Neural progenitor cell (in vitro differentiated cells): ENCODE results near the gene VWA3B. TPM values are rescaled to one million over a fixed set of nuclear protein-coding genes. Genes with fewer than 3 reads are reported as not detected.

Source experiments
- DNase-seq: peaks from one replicate; pipeline ENCODE4 v3.0.0-alpha.2; 2016; ENCODE audit warnings: low spot score
- H2AFZ ChIP-seq: fragments of 200-600 bp; sonication (generic); replicated peaks from 2 replicates; pipeline ENCODE4 v1.6.1; 2016; ENCODE audit warnings: antibody characterized with exemption
- H3F3A ChIP-seq: fragments of 200-600 bp; sonication (generic); 2 replicates; pipeline ENCODE4 v1.6.1; 2016; ENCODE audit warnings: antibody characterized with exemption, low read depth
- H3K27ac ChIP-seq: fragments of 200-600 bp; sonication (generic); 2 replicates; pipeline ENCODE4 v1.5.1; 2016; ENCODE audit warnings: mild to moderate bottlenecking
- H3K27me3 ChIP-seq: fragments of 200-600 bp; sonication (generic); 2 replicates; pipeline ENCODE4 v1.6.1; 2016; ENCODE audit warnings: mild to moderate bottlenecking, moderate library complexity
- H3K36me3 ChIP-seq: fragments of 200-600 bp; sonication (generic); 2 replicates; pipeline ENCODE4 v1.5.1; 2016
- H3K4me1 ChIP-seq: fragments of 200-600 bp; sonication (generic); 2 replicates; pipeline ENCODE4 v1.6.1; 2016; ENCODE audit warnings: mixed run types
- H3K4me2 ChIP-seq: fragments of 200-600 bp; sonication (generic); 2 replicates; pipeline ENCODE4 v1.6.1; 2016
- H3K4me3 ChIP-seq: fragments of 200-600 bp; sonication (generic); 2 replicates; pipeline ENCODE4 v1.5.1; 2016
- H3K79me2 ChIP-seq: fragments of 200-600 bp; sonication (generic); 2 replicates; pipeline ENCODE4 v1.6.1; 2016; ENCODE audit warnings: low read depth
- H3K9ac ChIP-seq: fragments of 200-600 bp; sonication (generic); 2 replicates; pipeline ENCODE4 v1.6.1; 2016
- H3K9me3 ChIP-seq: fragments of 200-600 bp; sonication (generic); 2 replicates; pipeline ENCODE4 v1.5.1; 2016; ENCODE audit warnings: low read depth
- H4K20me1 ChIP-seq: fragments of 200-600 bp; sonication (generic); 2 replicates; pipeline ENCODE4 v1.6.1; 2016; ENCODE audit warnings: low read depth
- H3K27ac Mint-ChIP-seq: 3 replicates; pipeline ENCODE4 v1.8.0; 2021; ENCODE audit warnings: mixed read lengths
- H3K27me3 Mint-ChIP-seq: 2 replicates; pipeline ENCODE4 v1.8.0; 2022; ENCODE audit warnings: low read depth, mild to moderate bottlenecking, inconsistent platforms, moderate library complexity, mixed read lengths; ENCODE audit not compliant: insufficient read depth
- H3K36me3 Mint-ChIP-seq: 3 replicates; pipeline ENCODE4 v1.8.0; 2021; ENCODE audit warnings: mixed read lengths
- H3K4me1 Mint-ChIP-seq: 3 replicates; pipeline ENCODE4 v1.8.0; 2021; ENCODE audit warnings: mixed read lengths
- H3K4me3 Mint-ChIP-seq: 3 replicates; pipeline ENCODE4 v1.8.0; 2021; ENCODE audit warnings: mild to moderate bottlenecking, moderate library complexity, mixed read lengths
- H3K9me3 Mint-ChIP-seq: 3 replicates; pipeline ENCODE4 v1.8.0; 2020; ENCODE audit warnings: mixed read lengths
- EZH2 ChIP-seq: fragments of 200-600 bp; sonication (generic); IDR thresholded peaks from 2 replicates; pipeline ENCODE4 v1.6.1; 2017; ENCODE audit warnings: antibody characterized with exemption, mild to moderate bottlenecking, moderate library complexity
- EZH2phosphoT487 ChIP-seq: fragments of 200-600 bp; sonication (generic); IDR thresholded peaks from 2 replicates; pipeline ENCODE4 v1.6.1; 2017; ENCODE audit warnings: antibody characterized with exemption
- total RNA-seq: library from RNA; depleted of rRNA; stranded (reverse); fragments of >200 nt; gene quantifications from 2 replicates; pipeline ENCODE4 v1.2.3, GENCODE V29; 2015; ENCODE audit warnings: low replicate concordance
- TF ChIP-seq, protein P1 (sequence below): fragments of 200-600 bp; sonication (generic); IDR thresholded peaks from 2 replicates; pipeline ENCODE4 v1.5.1; 2017; ENCODE audit warnings: antibody characterized with exemption, mild to moderate bottlenecking

Gene VWA3B
- total RNA-seq, 1 donor from 2014 or later, result not detected

DNA sequence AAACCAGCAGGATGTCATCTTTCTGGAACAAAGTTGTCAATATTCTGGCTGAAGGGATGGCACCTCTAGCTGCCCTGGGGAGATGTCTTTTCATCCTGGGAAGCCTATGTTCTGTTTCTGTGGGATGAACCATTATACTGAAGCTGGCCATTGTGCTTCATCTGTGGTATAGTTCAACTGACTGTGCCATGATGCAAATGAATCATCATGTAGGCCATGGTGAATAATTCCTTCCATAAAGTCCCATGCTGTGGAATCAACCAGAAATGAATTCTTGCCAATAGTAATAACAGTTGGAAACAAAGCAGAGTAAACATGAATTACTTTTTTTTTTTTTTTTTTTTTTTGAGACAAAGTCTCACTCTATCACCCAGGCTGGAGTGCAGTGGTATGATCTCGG lies 195.1 kb downstream of the VWA3B start:
- no peaks in the 10 kb centered on the region for H3K36me3 ChIP-seq
- no peak overlapping the region for H3K4me3 ChIP-seq
- no peak for DNase-seq
- no peaks in the 10 kb centered on the region for H3K9me3 ChIP-seq
- H3K9me3 Mint-ChIP-seq, result peaks cover 5% of the 10 kb centered on the region
- no peaks in the 10 kb centered on the region for H4K20me1 ChIP-seq
- H3K4me1 Mint-ChIP-seq, result peaks cover 37% of the 10 kb centered on the region
- H3K27me3 Mint-ChIP-seq, result peaks cover 2% of the 10 kb centered on the region
- no peaks in the 10 kb centered on the region for H3K79me2 ChIP-seq
- H3K4me2 ChIP-seq, result no peak overlapping the region
- TF ChIP-seq EZH2 (no peak), EZH2phosphoT487 (no peak)
- TF ChIP-seq, protein P1, sequence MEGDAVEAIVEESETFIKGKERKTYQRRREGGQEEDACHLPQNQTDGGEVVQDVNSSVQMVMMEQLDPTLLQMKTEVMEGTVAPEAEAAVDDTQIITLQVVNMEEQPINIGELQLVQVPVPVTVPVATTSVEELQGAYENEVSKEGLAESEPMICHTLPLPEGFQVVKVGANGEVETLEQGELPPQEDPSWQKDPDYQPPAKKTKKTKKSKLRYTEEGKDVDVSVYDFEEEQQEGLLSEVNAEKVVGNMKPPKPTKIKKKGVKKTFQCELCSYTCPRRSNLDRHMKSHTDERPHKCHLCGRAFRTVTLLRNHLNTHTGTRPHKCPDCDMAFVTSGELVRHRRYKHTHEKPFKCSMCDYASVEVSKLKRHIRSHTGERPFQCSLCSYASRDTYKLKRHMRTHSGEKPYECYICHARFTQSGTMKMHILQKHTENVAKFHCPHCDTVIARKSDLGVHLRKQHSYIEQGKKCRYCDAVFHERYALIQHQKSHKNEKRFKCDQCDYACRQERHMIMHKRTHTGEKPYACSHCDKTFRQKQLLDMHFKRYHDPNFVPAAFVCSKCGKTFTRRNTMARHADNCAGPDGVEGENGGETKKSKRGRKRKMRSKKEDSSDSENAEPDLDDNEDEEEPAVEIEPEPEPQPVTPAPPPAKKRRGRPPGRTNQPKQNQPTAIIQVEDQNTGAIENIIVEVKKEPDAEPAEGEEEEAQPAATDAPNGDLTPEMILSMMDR, result no peak
- H3K9ac ChIP-seq, result no peak overlapping the region
- no peak overlapping the region for H2AFZ ChIP-seq
- H3K27ac Mint-ChIP-seq, result no peak overlapping the region
- no peaks in the 10 kb centered on the region for H3K36me3 Mint-ChIP-seq
- peaks cover 10% of the 10 kb centered on the region for H3K4me1 ChIP-seq
- no peaks in the 10 kb centered on the region for H3K27me3 ChIP-seq
- H3K27ac ChIP-seq, result no peak overlapping the region
- H3K4me3 Mint-ChIP-seq, result no peak overlapping the region
- H3F3A ChIP-seq, result no peaks in the 10 kb centered on the region

DNA sequence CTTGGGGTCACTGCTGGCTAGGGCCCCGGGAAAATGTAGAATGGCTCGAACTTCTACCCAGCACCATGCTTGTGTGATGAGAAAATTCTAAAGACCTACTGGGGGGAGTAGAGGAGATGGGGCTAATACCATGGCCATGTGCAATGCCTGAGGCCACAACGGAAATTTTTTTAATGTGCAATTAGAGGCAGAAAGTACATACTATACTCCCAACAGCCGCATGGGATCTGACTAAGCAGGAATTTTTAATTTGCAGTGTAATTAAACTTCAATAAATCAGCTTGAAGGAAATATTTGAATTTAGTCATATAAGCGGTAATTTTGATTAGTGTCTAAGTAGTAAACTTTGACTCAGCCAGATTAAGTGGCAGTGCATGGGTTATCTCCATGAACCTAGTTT lies 206.1 kb downstream of the VWA3B start:
- H3K4me3 ChIP-seq, result no peak overlapping the region
- H3K9me3 Mint-ChIP-seq, result peaks cover 2% of the 10 kb centered on the region
- peaks cover 2% of the 10 kb centered on the region for H3K9me3 ChIP-seq
- H3K4me1 ChIP-seq, result peaks cover 4% of the 10 kb centered on the region
- TF ChIP-seq, protein P1, result no peak
- TF ChIP-seq EZH2phosphoT487 (no peak), EZH2 (no peak)
- H3K4me2 ChIP-seq, result no peak overlapping the region
- no peak for DNase-seq
- no peaks in the 10 kb centered on the region for H3K27me3 ChIP-seq
- H3K27ac ChIP-seq, result no peak overlapping the region
- H3K27me3 Mint-ChIP-seq, result peaks cover 2% of the 10 kb centered on the region
- no peaks in the 10 kb centered on the region for H3K79me2 ChIP-seq
- H3F3A ChIP-seq, result no peaks in the 10 kb centered on the region
- H3K9ac ChIP-seq, result no peak overlapping the region
- H3K27ac Mint-ChIP-seq, result no peak overlapping the region
- peaks cover 9% of the 10 kb centered on the region for H3K4me1 Mint-ChIP-seq
- H3K4me3 Mint-ChIP-seq, result no peak overlapping the region
- H3K36me3 ChIP-seq, result no peaks in the 10 kb centered on the region
- no peaks in the 10 kb centered on the region for H4K20me1 ChIP-seq
- H3K36me3 Mint-ChIP-seq, result no peaks in the 10 kb centered on the region
- no peak overlapping the region for H2AFZ ChIP-seq

DNA sequence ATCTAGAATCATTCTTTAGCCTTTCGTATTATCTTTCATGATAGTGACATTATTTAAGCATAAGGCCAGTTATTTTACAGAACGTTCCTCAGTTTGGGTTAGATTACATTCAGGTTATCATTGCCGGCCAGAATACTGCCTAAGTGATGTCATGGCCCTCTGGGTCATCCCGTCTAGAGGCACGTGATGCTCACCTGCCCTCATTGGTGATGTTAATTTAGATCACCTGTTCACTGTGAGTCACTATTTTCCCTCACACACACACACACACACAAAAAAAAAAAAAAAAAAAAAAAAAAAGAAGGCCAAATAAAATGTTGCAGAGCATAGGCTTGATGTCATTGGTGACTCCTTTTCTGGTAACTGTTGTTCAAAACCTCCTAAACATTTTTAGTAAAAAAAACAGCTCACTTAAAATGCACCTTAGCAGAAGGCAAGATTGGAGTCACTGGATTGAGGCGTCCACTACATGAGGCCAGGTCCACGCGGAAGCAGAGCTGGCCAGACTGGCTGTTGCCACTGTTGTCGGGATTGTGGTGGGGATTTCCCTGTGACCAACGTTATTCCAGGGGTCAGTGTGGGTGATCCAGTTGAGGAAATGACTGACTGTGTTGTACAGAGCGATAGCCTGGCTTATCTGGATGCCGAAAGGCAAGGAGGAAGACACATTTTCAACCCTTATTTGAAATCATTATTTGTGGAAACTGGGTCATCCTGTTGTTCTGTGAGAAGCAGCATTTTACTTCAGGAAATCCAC lies 207.1 kb downstream of the VWA3B start:
- H3K4me1 Mint-ChIP-seq, result peaks cover 18% of the 10 kb centered on the region
- Histone ChIP-seq H3K4me2 (no peak overlapping the region), H3K9ac (no peak overlapping the region)

More for the DNA sequence above, 207.1 kb downstream of the VWA3B start:
- Histone ChIP-seq H3K4me3 (no peak overlapping the region), H3K36me3 (no peaks in the 10 kb centered on the region), H3K4me1 (peaks cover 11% of the 10 kb centered on the region), H3K79me2 (no peaks in the 10 kb centered on the region), H3K27me3 (no peaks in the 10 kb centered on the region), H3K9me3 (peaks cover 1% of the 10 kb centered on the region), H4K20me1 (no peaks in the 10 kb centered on the region), H2AFZ (no peak overlapping the region), H3F3A (no peaks in the 10 kb centered on the region), H3K27ac (no peak overlapping the region)
- peaks cover 5% of the 10 kb centered on the region for H3K27me3 Mint-ChIP-seq
- DNase-seq, result no peak
- peaks cover 2% of the 10 kb centered on the region for H3K9me3 Mint-ChIP-seq
- H3K27ac Mint-ChIP-seq, result no peak overlapping the region
- H3K4me3 Mint-ChIP-seq, result no peak overlapping the region
- H3K36me3 Mint-ChIP-seq, result no peaks in the 10 kb centered on the region
- TF ChIP-seq EZH2phosphoT487, result no peak
- TF ChIP-seq, protein P1, result no peak
- no peak for TF ChIP-seq EZH2
